Fibroblast of villous mesenchyme (primary cell): Measurements from ENCODE around the gene OR6B2. TPM values are rescaled to one million over a fixed set of nuclear protein-coding genes. Genes with fewer than 3 reads are reported as not detected.

Experiments
- DNase-seq: peaks from one replicate; pipeline ENCODE4 v3.0.0-alpha.2; 2010; ENCODE audit warnings: low read depth
- H3K4me3 ChIP-seq: 2 replicates; pipeline ENCODE4 v1.5.1; 2011; ENCODE audit warnings: low read depth, mild to moderate bottlenecking, low read length
- total RNA-seq: library from RNA; depleted of rRNA; stranded (reverse); fragments of >200 nt; gene quantifications from 2 replicates; pipeline ENCODE4 v1.2.3, GENCODE V29; 2012
- TF ChIP-seq, protein P1 (sequence below): IDR thresholded peaks from 2 replicates; pipeline ENCODE4 v1.5.1; 2012; ENCODE audit warnings: low read depth, mild to moderate bottlenecking, low read length; ENCODE audit not compliant: insufficient read depth

OR6B2 gene
- not detected in 2 replicates for total RNA-seq

DNA sequence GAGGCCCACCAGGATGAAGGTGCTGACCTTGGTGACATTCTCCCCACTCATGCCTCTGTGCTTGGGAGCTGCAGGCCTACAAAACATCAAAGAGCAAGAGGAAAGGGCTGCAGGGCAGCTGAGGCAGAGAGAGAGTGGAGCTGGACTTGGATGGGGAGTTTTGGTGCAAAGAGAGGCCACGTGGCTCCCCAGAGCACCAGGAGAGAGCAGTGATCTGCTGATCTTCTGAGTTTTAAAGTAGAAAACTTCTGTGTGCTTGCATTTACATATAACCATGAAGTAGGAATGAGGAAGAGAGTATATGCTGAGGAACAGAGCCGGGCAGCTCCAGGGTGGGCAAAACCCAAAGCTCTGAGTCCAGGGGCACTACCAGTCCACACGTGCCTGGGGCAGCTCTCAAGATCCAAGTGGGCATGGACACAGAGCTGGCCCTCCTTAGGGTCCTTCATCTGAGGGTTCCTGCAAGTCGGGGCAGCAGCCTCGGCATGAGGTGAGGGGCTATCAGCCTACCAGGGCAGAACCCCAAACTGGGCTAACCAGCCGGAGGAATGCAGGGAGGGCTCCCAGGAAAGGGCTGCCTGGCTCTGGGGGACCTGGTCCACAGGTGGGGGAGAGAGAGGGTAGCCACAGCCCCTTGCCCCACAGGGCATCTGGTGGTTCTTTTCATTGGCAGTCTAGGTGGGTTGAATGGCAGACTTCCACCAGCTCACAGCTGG, at the start of gene OR6B2:
Gene OR6B2 (minus strand): TSS at position 51 of the 716 bp plus-strand sequence. CDS start 0 bp downstream, at position 51.
- no peak for DNase-seq
- no peak within 1 kb of the TSS for H3K4me3 ChIP-seq

DNA sequence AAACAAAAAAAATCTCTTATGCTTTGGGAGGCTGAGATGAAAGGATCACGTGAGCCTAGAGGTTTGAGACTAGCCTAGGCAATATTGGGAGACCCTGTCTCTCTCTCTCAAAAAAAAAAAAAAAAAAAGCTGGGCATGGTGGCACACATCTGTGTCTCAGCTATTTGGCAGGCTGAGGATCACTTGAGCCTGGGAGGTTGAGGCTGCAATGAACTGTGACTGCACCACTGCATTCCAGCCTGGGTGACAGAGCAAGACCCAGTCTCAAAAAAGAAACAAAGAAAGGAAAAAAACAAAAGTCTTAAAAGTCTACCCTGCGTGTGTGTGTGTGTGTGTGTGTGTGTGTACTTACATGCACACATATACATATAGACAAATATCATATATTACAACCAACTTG, 48.4 kb upstream of the OR6B2 start:
- TF ChIP-seq, protein P1, sequence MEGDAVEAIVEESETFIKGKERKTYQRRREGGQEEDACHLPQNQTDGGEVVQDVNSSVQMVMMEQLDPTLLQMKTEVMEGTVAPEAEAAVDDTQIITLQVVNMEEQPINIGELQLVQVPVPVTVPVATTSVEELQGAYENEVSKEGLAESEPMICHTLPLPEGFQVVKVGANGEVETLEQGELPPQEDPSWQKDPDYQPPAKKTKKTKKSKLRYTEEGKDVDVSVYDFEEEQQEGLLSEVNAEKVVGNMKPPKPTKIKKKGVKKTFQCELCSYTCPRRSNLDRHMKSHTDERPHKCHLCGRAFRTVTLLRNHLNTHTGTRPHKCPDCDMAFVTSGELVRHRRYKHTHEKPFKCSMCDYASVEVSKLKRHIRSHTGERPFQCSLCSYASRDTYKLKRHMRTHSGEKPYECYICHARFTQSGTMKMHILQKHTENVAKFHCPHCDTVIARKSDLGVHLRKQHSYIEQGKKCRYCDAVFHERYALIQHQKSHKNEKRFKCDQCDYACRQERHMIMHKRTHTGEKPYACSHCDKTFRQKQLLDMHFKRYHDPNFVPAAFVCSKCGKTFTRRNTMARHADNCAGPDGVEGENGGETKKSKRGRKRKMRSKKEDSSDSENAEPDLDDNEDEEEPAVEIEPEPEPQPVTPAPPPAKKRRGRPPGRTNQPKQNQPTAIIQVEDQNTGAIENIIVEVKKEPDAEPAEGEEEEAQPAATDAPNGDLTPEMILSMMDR = no peak
- DNase-seq = no peak

More for the DNA sequence above, at the start of gene OR6B2:
- TF ChIP-seq, protein P1 = no peak

DNA sequence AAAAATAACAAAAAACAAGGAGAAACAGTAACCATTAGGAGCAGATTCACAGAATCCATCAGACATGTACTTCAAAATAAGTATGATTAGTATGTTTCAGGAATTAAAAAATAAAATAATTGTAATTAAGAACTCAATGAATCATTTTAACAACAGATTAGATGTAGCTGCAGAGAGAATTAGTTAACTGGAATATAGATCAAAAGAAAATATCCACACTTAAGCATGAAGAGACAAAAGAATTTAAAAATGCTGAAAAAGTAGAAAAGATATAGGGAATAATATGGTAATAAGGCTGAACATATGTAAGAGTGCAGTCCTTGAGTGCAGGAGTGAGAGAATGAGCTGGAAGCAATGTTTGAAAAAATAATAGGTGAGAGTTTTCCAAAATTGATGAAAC, 47.2 kb upstream of the OR6B2 start:
- H3K4me3 ChIP-seq = no peak overlapping the region
- DNase-seq = no peak
- TF ChIP-seq, protein P1 = no peak

More for the DNA sequence above, 48.4 kb upstream of the OR6B2 start:
- no peak overlapping the region for H3K4me3 ChIP-seq

DNA sequence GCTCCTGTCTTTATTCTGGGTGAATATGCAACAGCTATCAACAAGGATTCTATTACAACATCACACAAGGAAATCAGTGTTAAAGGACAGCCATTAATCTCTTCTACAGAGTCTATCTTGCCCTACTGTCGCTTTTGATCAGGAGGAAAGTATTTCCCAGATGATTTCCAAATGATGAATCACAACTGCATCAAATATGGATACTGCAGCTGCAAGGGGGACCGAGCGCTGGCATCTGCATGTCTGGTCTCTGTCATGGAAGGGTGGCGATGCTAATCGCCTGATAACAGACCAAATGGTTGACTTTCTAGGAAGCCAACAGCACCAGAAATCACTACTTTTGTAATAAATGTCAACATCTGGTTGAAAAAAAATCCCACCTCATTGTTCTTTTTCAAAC, 44.3 kb upstream of the OR6B2 start:
- no peak overlapping the region for H3K4me3 ChIP-seq
- no peak for DNase-seq
- TF ChIP-seq, protein P1 = no peak

DNA sequence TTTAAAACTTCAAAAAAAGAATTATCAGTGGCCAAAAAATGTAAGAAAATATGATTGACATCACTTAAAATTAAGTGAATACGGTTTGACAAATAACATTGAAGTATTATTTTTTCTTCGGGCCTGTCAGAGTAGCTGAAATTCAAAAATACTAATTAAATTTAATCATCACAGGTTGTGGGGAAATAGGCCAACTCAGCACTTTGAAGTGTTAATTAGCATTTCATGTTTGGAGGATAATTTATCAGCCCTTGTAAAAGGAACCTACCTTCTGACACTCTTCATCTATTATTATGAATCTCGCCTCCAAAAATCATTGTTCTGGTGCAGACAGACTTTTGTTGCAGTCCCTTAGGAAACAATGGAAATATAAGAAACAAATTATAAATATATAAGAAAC, 40.7 kb upstream of the OR6B2 start:
- TF ChIP-seq, protein P1 = no peak
- DNase-seq = no peak
- H3K4me3 ChIP-seq = no peak overlapping the region

DNA sequence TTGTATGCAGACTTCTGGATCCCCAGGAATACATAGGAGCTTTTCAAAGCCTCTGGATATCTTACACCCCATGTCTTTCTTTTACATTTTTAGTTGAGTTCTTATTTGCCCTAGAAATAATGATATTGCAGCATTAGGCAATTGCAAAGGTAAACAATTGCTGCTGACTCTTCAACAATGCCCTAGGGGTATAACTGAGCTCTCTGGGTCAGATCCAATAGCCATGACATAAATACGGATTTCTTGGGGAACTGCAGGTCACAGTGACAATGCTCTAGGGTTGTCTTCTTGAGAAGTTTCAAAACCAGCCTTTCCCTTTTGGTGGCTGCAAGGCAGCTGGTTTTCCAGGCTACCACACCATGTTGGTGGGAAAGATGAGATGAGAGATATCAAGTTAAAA, 39.6 kb upstream of the OR6B2 start:
- TF ChIP-seq, protein P1 = no peak
- peak; percentile 62 for DNase-seq

DNA sequence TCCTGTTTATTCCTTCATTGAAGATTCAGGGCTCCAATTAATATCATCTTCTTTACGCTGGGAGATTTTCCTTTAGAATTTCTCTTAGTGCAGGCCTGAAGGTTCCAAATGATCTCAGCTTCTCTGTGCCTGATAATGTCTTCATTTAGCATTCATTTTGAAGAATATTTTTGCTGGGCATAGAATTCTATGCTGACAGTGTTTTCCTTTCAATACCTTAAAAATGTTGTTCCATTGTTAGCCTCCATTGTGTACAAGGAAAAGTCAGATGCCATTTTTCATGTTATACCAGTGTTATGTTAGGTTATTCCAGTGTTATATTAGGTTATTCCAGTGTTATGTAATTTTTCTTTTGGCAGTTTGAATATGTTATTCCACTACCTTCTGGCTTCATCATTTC, 38.0 kb upstream of the OR6B2 start:
- no peak for DNase-seq
- TF ChIP-seq, protein P1 = no peak
- no peak overlapping the region for H3K4me3 ChIP-seq

More for the DNA sequence above, 39.6 kb upstream of the OR6B2 start:
- no peak overlapping the region for H3K4me3 ChIP-seq
